Stimulated activated CD4-positive, alpha-beta T cell treated with anti-CD3 and anti-CD28 coated beads, Interleukin-1b, Interleukin-23, amount 100 ng/mL, for 24 hours (primary cell): ENCODE results near the gene NKX2-1.
"Not testable (repeated sequence)": the region's sequence is repeated elsewhere in the genome, so short reads cannot be mapped to it uniquely, and the experiment has no call there.

Experiments
- DNase-seq, 4 experiments: peaks; one replicate each; pipeline ENCODE4 v3.0.0-alpha.2; 2020; ENCODE audit warnings: low read depth in 4 of 4, low spot score in 1 of 4

Gene NKX2-1

GRCh38 chr14:36505892-36506731 is 13.9 kb downstream of the NKX2-1 start:
- DNase-seq: no peak

GRCh38 chr14:36505181-36505815 is 14.7 kb downstream of the NKX2-1 start:
- no peak for DNase-seq

DNA sequence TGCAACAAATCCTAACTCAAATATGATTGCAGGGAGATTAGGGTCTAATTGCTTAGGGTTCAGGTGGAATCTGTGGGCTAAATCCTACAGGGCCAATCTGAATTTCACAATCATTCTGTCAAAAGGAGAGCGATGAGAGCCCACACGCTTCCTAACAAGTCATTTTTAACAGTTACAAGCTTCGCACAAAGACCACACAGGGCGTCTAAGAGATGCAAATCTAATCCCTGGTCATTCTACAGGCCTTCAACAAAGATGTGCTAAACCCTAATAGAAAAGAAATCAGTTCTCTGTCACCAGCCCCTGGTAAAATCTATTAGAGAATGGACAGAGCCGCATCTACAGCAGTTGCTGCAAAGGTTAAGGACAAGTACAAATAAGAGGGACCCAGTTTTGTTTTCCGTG is 15.3 kb downstream of the NKX2-1 start:
- no peak for DNase-seq

DNA sequence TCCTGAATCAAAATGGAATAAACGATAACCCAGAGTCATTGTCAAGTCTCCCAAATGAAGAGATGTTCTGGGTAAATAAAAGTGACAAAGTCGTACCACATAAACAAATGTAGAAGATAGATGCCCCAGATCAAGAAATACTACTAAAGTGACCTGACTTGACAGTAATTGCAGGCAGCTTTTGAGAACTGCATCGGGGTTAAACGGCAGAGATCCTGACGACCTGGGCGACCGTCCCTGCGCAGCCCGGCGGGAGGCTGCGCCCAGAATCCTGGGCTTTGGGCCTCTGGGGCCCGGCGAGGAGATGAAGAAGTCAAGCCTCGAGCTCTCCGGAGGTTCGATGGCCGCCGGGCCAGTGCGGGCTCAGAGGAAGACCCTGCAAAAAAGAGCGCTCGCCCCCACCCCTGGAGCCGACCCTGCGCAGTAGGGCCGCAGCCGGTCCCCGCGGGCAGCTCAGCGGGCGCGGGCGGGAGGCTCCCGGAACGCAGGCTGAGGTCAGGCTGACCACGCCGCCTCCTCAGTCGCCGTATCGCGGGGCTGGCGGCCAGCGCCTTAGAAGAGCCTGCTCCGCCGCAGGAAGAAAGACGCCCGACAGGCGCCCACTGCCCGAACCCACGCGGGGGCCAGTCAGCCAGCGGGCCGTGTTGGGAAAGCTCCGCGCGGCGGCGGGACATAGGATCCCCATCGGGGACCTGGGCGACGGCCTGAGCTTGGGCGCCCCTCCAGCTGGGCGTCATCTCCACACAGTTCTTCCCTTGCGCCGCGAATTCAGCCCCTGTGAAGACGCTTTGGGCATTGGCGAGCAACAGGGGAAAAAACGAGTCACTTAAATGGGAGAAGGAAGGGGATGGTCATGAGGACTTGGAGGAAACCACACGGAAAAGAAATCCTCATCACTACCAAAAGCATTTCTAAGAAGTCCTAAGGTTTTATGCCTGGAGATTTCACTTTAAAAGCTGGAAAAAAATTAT is 16.0 kb downstream of the NKX2-1 start:
- no peak for DNase-seq

DNA sequence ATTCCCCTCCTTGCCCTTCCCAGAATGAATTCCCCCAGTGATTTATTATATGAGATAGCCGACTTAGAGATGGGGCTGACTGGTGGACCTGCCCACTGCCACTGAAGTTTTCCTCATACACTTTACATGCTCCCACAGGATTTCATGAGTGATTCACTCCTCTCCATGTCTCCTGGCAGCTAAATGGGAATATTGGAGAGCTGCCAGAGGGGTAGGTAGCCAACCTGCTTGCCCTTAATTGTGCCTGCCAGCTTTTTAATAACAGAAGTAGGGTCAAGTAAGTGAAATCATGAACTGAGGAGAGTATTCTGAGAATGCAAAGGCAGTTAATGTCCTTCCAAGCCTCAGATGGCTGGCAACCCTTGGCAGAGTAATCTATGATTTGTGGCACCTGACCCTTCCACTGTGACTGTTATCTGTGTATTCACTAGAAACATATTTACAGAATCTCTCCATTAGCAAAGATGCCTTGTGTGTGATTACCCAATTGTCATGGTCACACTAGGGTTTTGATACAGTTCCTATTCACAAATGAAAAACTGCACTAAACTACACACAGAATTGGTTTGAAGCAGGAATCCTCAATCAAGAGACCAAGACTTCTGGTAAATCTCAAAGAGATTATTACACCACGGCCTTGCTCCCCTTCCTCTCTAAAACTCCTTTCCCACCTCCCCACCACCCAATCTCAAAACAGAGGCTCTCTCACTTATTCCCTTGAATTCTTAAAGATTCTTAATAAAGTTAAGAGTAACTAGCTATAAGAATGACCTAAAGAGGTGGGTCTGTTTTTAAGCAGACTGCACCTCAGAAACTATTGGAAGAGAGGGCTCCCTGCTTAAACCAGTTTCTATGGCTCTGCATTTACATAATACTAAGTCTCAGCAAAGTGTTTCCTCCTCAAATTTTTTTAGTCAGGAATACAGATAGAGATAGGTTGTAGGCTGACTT is 17.2 kb downstream of the NKX2-1 start:
- no peak for DNase-seq

DNA sequence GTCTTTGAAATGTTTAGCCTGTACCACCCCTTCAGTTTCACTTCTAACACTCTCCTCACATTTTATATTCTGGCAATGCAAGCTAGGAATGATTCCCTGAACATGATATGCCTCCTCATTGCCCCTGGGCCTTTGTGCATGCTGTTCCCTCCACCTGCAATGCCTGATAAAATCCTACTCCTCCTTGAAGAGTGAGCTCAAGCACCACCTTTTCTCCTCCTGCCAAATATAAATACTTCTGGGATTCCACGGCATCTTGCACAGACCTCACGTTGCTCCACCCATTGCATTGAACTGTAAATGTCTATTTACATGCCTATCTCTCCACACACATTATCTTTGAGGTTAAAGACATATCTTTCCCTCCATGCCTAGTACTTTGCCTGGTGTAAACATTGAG is 21.1 kb downstream of the NKX2-1 start:
- no peak for DNase-seq

DNA sequence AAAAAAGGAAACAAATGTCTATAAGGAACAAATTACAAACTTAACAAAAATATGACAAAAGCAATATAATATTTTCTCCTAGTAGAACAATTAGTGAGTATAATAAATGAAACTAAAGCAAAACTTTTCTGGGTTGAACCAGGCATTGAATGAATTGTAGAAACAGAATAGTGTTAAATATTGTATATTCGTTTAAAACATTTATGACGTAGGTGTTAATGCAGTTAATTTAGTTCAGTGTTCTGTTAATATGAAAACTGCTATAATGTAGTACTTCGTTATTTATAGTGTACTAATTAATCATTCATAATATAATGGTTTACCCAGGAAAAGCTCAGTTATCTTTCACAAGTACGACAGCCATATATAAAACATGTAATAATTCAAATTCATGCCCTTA is 23.7 kb downstream of the NKX2-1 start:
- DNase-seq: no peak

GRCh38 chr14:36495666-36496065 is 24.4 kb downstream of the NKX2-1 start:
- no peak for DNase-seq

DNA sequence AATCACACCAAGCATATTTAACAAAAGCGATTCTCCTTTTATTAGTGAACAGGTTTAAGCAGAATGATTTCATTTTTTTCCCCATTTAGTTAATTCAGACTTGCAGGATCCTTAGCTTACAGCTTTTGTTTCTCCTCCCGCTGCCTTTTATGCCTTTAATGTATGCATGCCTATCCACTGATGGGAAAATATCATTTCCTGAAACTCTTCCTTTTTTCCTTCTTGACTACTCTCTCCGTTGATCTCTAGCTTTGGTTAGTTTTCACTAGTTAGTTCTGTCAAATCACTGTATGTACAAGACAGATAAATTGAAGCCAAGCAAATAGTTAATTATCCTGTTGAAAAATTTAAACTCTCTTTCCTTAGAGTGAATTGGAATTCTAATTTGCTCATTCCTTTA is 26.3 kb downstream of the NKX2-1 start:
- no peak for DNase-seq

DNA sequence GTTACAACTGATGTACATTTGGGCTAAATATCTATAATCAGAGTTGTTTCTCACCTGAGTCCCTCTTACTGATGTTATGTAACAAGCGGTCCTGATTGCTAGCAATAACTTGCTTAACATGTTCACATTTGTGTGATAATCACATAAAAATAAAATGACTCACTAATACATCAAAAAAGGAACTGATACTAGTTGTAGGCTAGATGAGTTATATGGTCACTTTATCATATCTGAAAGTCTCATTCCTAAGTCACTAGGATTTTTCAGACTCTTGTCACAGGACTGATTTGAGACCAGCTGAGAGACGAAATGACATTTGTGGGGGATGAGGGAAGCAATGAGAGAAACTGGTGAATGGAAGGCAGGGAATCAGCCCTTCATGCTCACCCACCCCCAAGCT is 34.3 kb downstream of the NKX2-1 start:
- no peak for DNase-seq

- DNase-seq: no peak
These were observed 40.7 kb downstream of the NKX2-1 start for GRCh38 chr14:36479344-36479743.

DNA sequence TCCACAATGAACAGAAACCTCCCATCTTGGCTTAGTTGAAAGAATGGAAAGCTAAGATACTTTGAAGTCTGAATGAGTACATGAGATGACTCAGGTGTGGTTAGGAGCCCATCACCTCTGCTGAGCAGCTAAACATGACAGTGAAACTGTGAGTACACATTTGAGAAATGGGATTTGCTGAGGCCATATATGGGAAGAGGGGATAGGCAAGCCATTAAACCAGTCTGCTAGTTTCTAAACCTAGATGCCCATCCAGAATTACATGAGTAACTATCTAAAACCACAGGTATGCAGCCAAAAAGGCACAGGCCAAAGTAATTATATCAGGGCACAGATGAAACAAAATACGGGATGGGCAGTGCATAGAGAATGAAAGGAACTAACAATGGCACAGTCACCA is 41.2 kb downstream of the NKX2-1 start:
- DNase-seq: no peak

DNA sequence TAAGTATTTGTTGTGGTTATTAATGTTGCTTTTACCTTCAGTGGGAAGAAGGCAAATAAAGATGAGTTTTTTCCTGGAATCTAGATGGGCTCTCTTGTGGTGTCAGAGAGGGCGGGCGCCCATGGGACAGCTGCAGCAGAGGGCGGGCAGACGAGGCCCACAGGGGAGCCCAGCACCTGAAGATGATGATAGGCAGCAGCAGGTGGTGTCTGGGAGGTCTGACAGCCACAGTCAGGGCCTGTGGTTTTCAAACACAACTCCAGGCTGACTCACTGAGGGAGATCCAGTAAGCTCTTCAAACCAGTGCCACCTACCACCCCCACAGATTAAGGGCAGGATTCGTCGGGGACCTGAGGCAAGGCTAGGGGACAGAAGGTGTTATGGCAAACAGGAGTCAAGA is 42.8 kb downstream of the NKX2-1 start:
- no peak for DNase-seq

DNA sequence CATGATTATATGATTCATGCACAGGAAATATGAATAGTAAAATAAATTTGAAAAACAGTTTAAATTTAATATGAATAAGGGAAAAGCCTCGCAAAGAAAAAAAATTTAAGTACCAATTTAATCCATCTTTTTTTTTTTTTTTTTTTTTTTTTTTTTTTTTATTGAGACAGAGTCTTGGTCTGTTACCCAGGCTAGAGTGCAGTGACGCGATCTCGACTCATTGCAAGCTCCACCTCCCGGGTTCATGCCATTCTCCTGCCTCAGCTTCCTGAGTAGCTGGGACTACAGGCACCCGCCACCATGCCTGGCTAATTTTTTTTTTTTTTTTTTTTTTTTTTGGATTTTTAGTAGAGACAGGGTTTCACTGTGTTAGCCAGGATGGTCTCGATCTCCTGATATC is 44.0 kb downstream of the NKX2-1 start:
- DNase-seq: not testable (repeated sequence)

GRCh38 chr14:36474593-36474992 is 45.4 kb downstream of the NKX2-1 start:
- DNase-seq: no peak

DNA sequence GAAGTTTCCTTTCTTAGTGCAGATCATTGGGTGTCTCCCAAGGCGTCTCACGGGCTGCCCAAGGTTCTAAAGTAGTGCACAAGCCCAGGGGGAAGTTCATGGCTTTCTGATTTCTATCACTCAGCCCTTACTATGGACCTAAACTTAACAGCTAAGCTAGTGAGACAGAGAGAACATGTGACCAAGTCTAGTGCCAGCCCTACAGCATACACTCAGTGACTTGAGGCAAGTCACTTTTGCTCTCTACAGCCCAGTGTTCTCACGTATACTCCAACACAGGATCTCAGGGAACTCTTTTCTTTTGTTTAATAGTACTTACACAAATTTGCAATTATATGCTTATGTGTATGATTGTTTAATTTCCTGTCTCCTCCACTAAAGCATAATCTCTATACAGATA is 48.6 kb downstream of the NKX2-1 start:
- no peak for DNase-seq

GRCh38 chr14:36467332-36467731 is 52.7 kb downstream of the NKX2-1 start:
- DNase-seq: no peak
